Erythroblast (primary cell): ENCODE results near the gene FAM216A.
"Not testable (repeated sequence)": the region's sequence is repeated elsewhere in the genome, so short reads cannot be mapped to it uniquely, and the experiment has no call there.

Source experiments
- DNase-seq, 2 experiments: peaks; one replicate each; lab custom pipeline; 2025; lab: John Stamatoyannopoulos, UW
- GATA1 ChIP-seq: IDR thresholded peaks from 2 replicates; pipeline ENCODE4 v1.6.1; 2011; ENCODE audit warnings: low read depth, mild to moderate bottlenecking, control low read depth, low read length, moderate library complexity
- POLR2A ChIP-seq: IDR thresholded peaks from 2 replicates; pipeline ENCODE4 v1.6.1; 2011; ENCODE audit warnings: mild to moderate bottlenecking, low read length

Gene FAM216A, protein sequence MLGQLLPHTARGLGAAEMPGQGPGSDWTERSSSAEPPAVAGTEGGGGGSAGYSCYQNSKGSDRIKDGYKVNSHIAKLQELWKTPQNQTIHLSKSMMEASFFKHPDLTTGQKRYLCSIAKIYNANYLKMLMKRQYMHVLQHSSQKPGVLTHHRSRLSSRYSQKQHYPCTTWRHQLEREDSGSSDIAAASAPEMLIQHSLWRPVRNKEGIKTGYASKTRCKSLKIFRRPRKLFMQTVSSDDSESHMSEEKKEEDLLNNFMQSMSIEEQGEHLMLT

DNA sequence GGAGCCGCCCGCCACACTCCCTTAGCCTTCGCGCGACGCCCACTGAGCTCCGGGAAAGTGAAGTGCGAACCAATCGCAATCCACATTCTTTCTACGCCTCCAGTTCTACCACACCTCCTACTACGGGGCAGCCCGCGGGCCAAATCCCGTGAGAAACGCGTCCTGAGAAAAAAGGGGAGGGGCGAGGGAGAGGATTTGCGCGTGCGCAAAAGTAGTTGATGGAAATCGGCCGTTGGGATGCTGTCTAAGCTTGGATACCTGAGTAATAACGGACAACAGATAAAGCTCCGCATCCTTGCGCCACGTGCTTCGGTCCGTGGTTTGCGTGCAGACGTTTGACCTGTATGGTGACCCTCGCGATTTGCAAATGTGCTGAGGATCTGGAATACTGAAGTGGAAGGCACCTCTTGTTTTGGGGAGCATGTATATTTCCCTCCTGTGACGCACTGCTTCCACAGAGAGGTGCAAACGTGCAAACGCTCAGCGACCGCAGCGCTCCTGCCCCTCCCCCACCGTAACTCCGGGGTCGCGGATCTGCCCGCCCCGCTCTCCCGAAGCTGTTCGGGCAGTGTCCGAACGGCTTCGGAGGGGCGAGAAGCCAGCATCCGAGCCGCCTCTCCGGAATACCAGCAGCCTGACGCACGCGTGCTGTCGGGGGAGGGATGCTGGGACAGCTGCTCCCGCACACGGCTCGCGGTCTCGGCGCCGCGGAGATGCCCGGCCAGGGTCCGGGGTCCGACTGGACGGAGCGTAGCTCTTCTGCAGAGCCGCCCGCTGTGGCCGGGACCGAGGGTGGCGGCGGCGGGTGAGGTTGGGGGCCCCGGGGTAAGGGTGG is at the start of gene FAM216A, which contains the start of gene GPN3:
FAM216A (plus strand) TSS at position 632 of the 835 bp plus-strand sequence; CDS start at position 663, 31 bp downstream.
GPN3 (minus strand) TSS at position 44 of the 835 bp plus-strand sequence. CDS start 54 bp downstream, outside the sequence.
- DNase-seq: peak; percentile 98
- TF ChIP-seq GATA1 (no peak), POLR2A (peak; percentile 92)

DNA sequence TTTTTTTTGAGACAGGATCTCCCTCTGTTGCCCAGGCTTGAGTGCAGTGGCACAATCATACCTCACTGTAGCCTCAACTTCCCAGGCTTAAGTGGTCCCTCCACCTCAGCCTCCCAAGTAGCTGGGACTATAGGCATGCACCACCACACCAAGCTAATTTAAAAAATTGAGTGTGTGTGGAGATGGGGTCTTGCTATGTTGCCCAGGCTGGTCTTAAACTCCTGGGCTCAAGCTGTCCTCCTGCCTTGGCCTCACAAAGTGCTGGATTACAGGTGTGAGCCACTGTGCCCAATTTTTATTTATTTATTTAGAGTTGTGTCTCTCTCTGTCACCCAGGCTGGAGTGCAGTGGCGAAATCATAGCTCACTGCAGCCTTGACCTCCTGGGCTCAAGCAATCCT is 48.0 kb upstream of the FAM216A start:
- DNase-seq: not testable (repeated sequence)

DNA sequence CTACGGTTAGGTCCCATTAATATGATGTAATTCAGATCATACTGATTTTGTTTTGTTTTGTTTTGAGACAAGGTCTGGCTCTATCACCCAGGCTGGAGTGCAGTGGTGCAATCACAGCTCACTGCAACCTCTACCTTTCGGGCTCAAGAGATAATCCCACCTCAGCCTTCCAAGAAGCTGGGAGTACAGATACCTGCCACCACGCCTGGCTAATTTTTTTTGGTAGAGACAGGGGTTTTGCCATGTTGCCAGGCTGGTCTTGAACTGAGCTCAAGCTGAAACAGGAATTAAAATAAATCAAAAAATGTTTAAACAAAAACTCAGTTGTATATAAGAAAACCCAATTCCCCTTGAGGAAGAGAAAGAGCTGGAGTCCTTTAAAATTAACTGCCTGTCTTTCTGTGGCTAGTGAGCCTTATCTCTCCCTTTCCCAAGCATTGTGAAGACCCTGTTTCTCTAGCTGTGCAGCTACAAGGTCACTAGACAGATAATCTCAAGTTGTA is 47.4 kb upstream of the FAM216A start:
- no peak for DNase-seq
- TF ChIP-seq GATA1 (no peak), POLR2A (no peak)

DNA sequence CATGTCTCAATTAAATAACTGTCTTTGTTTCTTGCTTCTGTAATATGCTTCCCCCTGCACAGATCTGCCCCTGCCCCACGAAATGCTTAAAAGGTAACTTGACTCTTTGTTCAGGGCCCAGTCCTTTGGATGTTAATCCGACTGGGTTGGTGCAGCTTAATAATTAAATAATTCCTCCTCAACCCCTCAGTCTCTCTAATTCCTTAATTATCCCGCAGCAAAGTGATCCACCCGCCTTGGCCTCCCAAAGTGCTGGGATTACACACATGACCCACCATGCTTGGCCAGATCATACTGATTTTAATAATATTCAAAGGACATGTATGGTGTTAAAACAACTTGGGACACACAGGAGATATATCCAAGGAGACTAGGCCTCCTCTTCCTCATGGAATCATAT is 46.9 kb upstream of the FAM216A start:
- no peak for TF ChIP-seq GATA1
- TF ChIP-seq POLR2A: no peak
- no peak for DNase-seq

DNA sequence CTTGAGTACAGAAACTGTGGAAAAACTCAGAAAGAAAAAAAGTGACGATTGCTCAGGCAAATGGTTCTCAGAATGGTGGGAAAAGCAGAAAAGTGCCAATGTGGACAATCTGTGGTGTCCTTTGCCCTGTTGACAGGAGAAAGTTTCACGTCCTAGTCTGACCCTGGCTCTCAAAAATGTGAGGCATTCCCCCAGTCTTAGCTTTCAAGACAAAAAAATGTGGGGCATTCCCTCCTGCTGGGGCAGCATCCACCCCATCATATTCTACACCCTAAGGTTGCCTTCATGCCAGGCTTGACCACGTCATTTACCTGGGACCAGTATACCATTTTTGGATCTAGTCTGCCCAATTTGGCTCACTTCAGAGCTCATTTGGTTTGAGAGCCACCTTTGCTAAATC is 44.4 kb upstream of the FAM216A start:
- no peak for DNase-seq
- TF ChIP-seq GATA1 (no peak), POLR2A (no peak)

DNA sequence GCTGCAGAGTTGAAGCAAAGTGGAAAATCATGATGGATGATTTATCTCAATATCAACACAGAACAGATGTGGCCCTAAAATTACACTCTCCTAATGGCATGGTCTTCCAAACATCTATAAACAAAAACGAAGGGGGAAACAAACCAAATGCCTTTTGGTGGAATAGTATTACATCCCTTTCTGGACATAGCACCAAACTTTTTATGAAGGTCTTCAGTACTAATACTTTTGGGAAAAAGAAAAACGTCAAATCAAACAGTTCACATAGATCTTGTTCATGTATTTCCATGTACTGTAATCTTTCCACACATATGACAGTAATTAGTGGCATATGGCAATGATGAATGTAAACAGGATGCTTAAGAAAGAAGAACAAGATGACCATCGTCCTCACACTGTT is 42.2 kb upstream of the FAM216A start:
- TF ChIP-seq GATA1: no peak
- no peak for TF ChIP-seq POLR2A
- DNase-seq: no peak

DNA sequence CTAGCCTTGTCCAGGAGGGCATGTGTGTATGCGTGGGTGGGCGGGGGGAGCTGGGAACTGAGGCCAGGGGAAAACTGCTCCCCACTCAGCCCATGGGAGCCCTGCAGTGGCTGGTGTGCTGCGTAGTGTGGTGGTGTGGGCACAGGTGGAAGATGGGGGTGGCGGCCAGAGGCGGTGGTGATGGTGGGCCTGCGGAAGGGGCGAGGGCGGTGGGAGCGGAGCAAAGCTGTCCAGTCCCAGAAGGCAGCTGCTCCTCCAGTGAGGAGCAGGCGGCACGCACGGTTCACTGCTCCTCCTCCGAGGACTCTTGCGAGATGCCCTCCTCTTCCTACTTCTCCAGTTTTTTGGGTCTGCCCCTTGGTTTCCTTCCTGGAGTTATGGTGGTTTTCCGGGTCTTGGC is 39.0 kb upstream of the FAM216A start:
- not testable (repeated sequence) for DNase-seq

DNA sequence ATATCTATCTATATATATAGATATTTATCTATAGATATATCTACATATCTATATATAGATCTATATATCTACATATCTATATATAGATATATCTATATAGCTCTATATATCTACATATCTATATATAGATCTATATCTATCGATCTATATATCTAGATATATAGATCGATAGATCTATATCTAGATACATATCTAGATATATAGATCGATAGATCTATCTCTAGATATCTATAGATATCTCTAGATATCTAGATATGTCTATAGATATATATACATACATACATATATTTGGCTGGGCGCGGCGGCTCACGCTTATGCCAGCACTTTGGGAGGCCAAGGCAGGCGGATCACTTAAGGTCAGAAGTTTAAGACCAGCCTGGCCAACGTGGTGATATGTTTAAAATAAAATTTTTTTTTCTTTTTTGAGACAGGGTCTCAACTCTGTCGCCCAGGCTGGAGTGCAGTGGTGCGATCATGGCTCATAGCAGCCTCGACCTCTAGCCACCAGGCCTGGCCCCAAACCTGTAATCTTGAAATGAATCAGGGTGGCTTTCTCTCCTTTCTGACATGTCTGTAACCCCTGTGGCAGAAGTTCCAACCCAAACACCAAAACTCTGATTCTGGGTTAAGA is 36.6 kb upstream of the FAM216A start:
- TF ChIP-seq POLR2A: no peak
- TF ChIP-seq GATA1: no peak
- DNase-seq: peak; percentile 15 to 32

DNA sequence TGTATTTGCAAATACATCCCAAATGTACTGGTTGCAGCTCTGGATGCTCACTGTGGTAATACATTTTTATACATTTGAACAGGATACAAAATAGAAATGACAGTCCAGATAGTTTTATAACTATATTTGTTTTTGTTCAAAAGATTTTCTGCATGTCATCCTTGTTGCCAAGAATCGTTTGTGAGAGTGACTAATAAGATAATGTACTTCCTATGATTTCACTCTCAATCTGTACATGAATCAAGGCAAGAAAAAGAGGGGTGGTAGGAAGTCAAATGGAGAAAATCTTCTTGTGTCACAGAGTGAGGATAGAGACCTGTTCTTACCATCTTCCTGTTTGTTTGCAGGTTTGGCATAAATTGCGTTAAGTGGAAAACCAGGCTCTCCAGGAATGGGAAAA is 32.4 kb upstream of the FAM216A start:
- TF ChIP-seq GATA1: no peak
- TF ChIP-seq POLR2A: no peak

DNA sequence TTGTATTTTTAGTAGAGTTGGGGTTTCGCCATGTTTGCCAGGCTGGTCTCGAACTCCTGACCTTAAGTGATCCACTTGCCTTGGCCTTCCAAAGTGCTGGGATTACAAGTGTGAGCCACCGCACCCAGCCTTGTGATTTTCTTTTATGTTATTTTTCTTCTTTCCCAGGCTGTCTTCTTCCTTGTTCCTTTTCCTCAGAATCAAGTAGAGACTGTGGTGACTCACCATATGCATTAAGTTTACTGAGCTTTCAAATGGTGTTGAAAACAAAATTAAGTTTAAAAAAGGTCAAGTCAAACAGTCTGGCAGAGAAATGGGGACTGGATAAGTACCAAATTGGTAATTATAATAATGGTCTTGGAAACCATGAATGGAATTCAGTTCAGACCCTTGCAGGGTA is 24.2 kb upstream of the FAM216A start:
- no peak for DNase-seq
- TF ChIP-seq GATA1 (no peak), POLR2A (no peak)

More for the DNA sequence above, 32.4 kb upstream of the FAM216A start:
- no peak for DNase-seq

DNA sequence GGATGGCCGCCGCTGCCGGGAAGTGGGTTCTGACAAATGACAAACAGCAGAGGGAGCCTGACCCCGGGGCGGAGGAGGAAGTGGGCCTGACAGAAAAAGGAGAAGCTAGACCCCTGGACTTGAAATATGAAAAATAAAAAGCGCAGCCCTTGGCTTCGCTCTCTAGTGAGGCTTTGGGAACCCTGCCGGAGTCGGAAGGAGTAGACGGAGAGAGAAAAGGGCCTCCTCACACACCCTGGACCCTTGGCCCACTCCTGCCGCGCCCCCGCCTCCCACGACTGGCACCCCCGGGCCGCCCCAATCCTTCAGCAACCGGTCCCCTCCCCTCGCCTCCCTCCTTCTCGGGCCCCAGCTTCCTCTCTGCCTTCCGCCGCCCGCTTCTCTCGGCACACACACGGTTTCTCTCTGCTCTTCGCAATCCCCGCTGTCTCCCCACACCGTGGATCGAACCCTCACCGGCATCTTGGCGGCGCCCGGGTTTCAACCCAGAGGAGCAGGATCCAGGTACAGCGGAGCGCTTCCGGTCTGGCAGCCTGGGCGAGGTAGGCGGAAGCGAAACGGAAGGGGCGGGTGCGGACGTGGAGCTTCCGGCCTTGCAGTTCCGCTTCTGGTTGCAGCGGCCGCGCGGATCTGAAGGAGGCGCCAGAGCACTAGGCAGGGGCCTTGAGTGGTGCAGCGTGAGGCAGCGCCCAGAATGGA is 18.7 kb upstream of the FAM216A start, which contains the start of gene ARPC3:
ARPC3 (minus strand) TSS at position 539 of the 699 bp plus-strand sequence; CDS start at position 462, 77 bp downstream.
- no peak for TF ChIP-seq GATA1
- peak; percentile 74 for TF ChIP-seq POLR2A
- DNase-seq: peak; percentile 96 to 97

DNA sequence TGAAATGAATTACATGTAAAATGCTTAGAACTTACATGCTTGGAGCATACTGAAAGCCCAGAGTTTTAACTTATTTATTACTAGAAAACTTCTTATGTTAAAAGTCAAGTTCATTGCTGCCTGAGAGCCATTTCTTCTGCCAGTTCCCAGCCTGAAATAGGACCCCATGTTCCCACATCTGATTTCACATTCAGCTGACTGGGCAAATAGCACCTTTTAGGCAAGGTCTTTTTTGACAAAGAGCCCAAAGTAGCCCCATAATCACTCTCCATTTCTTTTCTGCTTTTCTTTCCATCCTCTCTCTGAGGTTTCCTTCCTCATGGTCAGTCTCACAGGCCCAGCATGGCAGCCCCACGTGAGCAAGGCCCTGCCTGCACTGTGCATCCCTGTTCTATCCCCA is 17.4 kb upstream of the FAM216A start:
- DNase-seq: no peak
- TF ChIP-seq POLR2A: no peak
- no peak for TF ChIP-seq GATA1

DNA sequence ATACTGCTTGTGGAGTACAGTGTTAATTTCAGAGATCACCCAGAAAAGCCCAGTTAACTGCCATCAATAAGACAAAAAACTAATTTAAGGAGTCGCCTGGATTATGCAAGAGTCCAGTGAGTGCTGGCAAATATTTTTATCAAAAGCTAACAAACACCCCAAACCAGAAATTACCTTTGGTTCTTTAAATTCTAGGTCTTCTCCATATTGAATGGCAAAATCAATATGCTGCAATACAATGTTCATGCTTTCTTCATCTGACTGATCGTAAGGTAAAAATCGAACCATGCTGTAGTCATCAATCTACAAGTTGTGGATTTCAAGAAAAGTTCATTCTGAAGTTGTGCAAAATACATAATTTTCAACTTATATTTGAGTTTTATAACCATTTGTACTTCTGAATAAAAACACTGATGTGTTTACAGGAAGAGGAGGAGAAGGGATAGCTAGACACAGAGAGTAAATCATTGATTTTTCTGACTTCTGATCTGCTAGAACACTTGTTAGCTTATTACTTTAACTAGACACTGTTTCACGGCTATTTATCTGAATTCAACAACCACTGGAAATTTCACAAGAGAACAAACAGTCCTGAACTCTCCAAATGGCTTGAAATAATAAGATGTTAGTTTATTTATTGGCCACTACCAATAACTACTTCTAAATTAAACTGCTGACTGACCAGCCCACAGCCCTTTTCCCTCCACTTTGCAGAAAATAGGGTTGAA is 14.9 kb upstream of the FAM216A start:
- DNase-seq: no peak
- TF ChIP-seq POLR2A: no peak
- no peak for TF ChIP-seq GATA1
